Uterus (tissue), 2 donors: Measurements from ENCODE around the gene LYPD6B.

ENCODE experiments used
- POLR2A ChIP-seq, 2 donors: fragments of 450-650 bp; IDR thresholded peaks; one replicate each; pipeline ENCODE4 v1.6.1; 2016; ENCODE audit warnings: antibody characterized with exemption in 2 of 2, mild to moderate bottlenecking in 1 of 2, moderate library complexity in 1 of 2
- TF ChIP-seq, protein P1 (sequence below), 4 experiments: fragments of 200-600 bp in 2 of 4; fragments of 450-650 bp in 2 of 4; sonication (generic) in 2 of 4; IDR thresholded peaks; one replicate each; pipeline ENCODE4 v1.5.1; 2016 to 2019; ENCODE audit warnings: antibody characterized with exemption in 4 of 4, mild to moderate bottlenecking in 2 of 4, moderate library complexity in 1 of 4

DNA sequence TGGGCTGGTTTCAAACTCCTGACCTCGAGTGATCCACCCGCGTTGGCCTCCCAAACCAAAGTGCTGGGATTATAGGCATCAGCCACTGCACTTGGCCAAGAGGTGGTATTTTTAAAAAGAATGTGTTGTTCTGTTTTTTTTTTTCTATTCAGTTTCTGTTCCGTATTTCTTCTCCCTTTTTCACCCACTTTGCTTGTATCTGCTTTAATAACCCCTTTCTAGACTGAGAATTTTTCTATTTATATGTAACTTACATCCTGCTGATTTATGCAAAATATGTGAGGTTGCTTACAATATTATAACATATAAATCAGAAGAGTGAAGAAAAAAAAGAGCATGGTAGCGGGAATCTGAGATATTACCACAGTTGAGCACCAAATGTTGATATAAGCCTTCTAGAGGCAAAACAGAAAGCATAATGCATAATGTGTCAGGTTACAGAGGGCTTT is 17.2 kb upstream of the LYPD6B start:
- TF ChIP-seq POLR2A (IDR thresholded peaks at IDR 0.05), result no peak
- TF ChIP-seq, protein P1, sequence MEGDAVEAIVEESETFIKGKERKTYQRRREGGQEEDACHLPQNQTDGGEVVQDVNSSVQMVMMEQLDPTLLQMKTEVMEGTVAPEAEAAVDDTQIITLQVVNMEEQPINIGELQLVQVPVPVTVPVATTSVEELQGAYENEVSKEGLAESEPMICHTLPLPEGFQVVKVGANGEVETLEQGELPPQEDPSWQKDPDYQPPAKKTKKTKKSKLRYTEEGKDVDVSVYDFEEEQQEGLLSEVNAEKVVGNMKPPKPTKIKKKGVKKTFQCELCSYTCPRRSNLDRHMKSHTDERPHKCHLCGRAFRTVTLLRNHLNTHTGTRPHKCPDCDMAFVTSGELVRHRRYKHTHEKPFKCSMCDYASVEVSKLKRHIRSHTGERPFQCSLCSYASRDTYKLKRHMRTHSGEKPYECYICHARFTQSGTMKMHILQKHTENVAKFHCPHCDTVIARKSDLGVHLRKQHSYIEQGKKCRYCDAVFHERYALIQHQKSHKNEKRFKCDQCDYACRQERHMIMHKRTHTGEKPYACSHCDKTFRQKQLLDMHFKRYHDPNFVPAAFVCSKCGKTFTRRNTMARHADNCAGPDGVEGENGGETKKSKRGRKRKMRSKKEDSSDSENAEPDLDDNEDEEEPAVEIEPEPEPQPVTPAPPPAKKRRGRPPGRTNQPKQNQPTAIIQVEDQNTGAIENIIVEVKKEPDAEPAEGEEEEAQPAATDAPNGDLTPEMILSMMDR (IDR thresholded peaks at IDR 0.05), result no peak
